Measurements from ENCODE around the gene COX7A2.

Gene COX7A2

GRCh38 chr6:75250552-75250951, 7.0 kb upstream of the COX7A2 start:
- H3K9me2 ChIP-seq (ENCODE audit: low read depth, low read length) = no peaks in the 10 kb centered on the region
- no peaks in the 10 kb centered on the region for H3K9me3 ChIP-seq (ENCODE audit: low read length)
- H2AFZ ChIP-seq (ENCODE audit: low read length) = no peak overlapping the region
- H3K79me2 ChIP-seq (ENCODE audit: insufficient read depth, low read length) = no peaks in the 10 kb centered on the region
- H3K36me3 ChIP-seq (ENCODE audit: insufficient read depth, low read length) = peaks cover 13% of the 10 kb centered on the region; the same call in 1 of the 2 replicates
- H3F3A ChIP-seq (ENCODE audit: insufficient read depth, low read length) = peaks cover 5% of the 10 kb centered on the region; the same call in 1 of the 2 replicates
- no peak overlapping the region for H3K27ac ChIP-seq (ENCODE audit: low read depth, low read length, poor library complexity, severe bottlenecking)
- H3K27me3 ChIP-seq (ENCODE audit: insufficient read depth, low read length) = 0 out of 2 replicates have a peak, but pooled peaks cover 3% of the 10 kb centered on the region
- no peak overlapping the region for H3K4me2 ChIP-seq (ENCODE audit: low read length)
- H3K9ac ChIP-seq (ENCODE audit: low read length) = no peak overlapping the region
- H4K20me1 ChIP-seq (ENCODE audit: insufficient read depth, low read length) = no peaks in the 10 kb centered on the region
- TF ChIP-seq CTCF (IDR thresholded peaks at IDR 0.05; ENCODE audit: low read length) (no peak), EZH2 (IDR thresholded peaks at IDR 0.05; ENCODE audit: borderline replicate concordance, low read length) (no peak)
- no peaks in the 10 kb centered on the region for H3K4me1 ChIP-seq (ENCODE audit: insufficient read depth, low read length, severe bottlenecking)
- H3K4me3 ChIP-seq (ENCODE audit: low read depth, low read length, poor library complexity, severe bottlenecking) = no peak overlapping the region

- Histone ChIP-seq H3F3A (ENCODE audit: insufficient read depth, low read length) (peaks cover 5% of the 10 kb centered on the region; the same call in 1 of the 2 replicates), H3K9me2 (ENCODE audit: low read depth, low read length) (no peaks in the 10 kb centered on the region), H4K20me1 (ENCODE audit: insufficient read depth, low read length) (no peaks in the 10 kb centered on the region), H3K9ac (ENCODE audit: low read length) (no peak overlapping the region), H3K4me1 (ENCODE audit: insufficient read depth, low read length, severe bottlenecking) (no peaks in the 10 kb centered on the region), H3K36me3 (ENCODE audit: insufficient read depth, low read length) (peaks cover 6% of the 10 kb centered on the region; the same call in 1 of the 2 replicates), H2AFZ (ENCODE audit: low read length) (no peak overlapping the region), H3K4me3 (ENCODE audit: low read depth, low read length, poor library complexity, severe bottlenecking) (no peak overlapping the region), H3K9me3 (ENCODE audit: low read length) (no peaks in the 10 kb centered on the region), H3K27me3 (ENCODE audit: insufficient read depth, low read length) (0 out of 2 replicates have a peak, but pooled peaks cover 3% of the 10 kb centered on the region), H3K4me2 (ENCODE audit: low read length) (no peak overlapping the region), H3K27ac (ENCODE audit: low read depth, low read length, poor library complexity, severe bottlenecking) (no peak overlapping the region), H3K79me2 (ENCODE audit: insufficient read depth, low read length) (no peaks in the 10 kb centered on the region)
- TF ChIP-seq EZH2 (IDR thresholded peaks at IDR 0.05; ENCODE audit: borderline replicate concordance, low read length) = no peak
- TF ChIP-seq CTCF (IDR thresholded peaks at IDR 0.05; ENCODE audit: low read length) = no peak
Observed at GRCh38 chr6:75249837-75250236, 6.2 kb upstream of the COX7A2 start.

GRCh38 chr6:75246386-75246785, 2.8 kb upstream of the COX7A2 start:
- H3K4me3 ChIP-seq (ENCODE audit: low read depth, low read length, poor library complexity, severe bottlenecking) = no peak overlapping the region
- H3K4me2 ChIP-seq (ENCODE audit: low read length) = no peak overlapping the region
- no peaks in the 10 kb centered on the region for H4K20me1 ChIP-seq (ENCODE audit: insufficient read depth, low read length)
- peaks cover under 1% of the 10 kb centered on the region; the same call in 1 of the 2 replicates for H3K36me3 ChIP-seq (ENCODE audit: insufficient read depth, low read length)
- TF ChIP-seq CTCF (IDR thresholded peaks at IDR 0.05; ENCODE audit: low read length) = no peak
- no peak for TF ChIP-seq EZH2 (IDR thresholded peaks at IDR 0.05; ENCODE audit: borderline replicate concordance, low read length)
- H3K9me3 ChIP-seq (ENCODE audit: low read length) = no peaks in the 10 kb centered on the region
- H3K9ac ChIP-seq (ENCODE audit: low read length) = no peak overlapping the region
- H3K27me3 ChIP-seq (ENCODE audit: insufficient read depth, low read length) = 0 out of 2 replicates have a peak, but pooled peaks cover 3% of the 10 kb centered on the region
- peaks cover 5% of the 10 kb centered on the region; the same call in 1 of the 2 replicates for H3F3A ChIP-seq (ENCODE audit: insufficient read depth, low read length)
- H3K9me2 ChIP-seq (ENCODE audit: low read depth, low read length) = no peaks in the 10 kb centered on the region
- no peak overlapping the region for H3K27ac ChIP-seq (ENCODE audit: low read depth, low read length, poor library complexity, severe bottlenecking)
- H3K4me1 ChIP-seq (ENCODE audit: insufficient read depth, low read length, severe bottlenecking) = peaks cover 17% of the 10 kb centered on the region
- H2AFZ ChIP-seq (ENCODE audit: low read length) = no peak overlapping the region
- H3K79me2 ChIP-seq (ENCODE audit: insufficient read depth, low read length) = peaks cover 19% of the 10 kb centered on the region
